SKM-1 (cell line): ENCODE results near the gene RAB31.
A peak's percentile ranks its signal among the peaks of the same experiment; 100 is the strongest.

Experiments
- DNase-seq: peaks from one replicate; lab custom pipeline; 2025; ENCODE audit not compliant: unreplicated experiment; lab: John Stamatoyannopoulos, UW

RAB31 gene

GRCh38 chr18:9691235-9691634 is 16.9 kb upstream of the RAB31 start:
- DNase-seq, result no peak

- no peak for DNase-seq
These were observed 13.9 kb upstream of the RAB31 start for GRCh38 chr18:9694174-9694573.

GRCh38 chr18:9694952-9695495 is 13.1 kb upstream of the RAB31 start:
- DNase-seq, result no peak

- no peak for DNase-seq
These were observed 12.5 kb upstream of the RAB31 start for GRCh38 chr18:9695605-9696004.

DNA sequence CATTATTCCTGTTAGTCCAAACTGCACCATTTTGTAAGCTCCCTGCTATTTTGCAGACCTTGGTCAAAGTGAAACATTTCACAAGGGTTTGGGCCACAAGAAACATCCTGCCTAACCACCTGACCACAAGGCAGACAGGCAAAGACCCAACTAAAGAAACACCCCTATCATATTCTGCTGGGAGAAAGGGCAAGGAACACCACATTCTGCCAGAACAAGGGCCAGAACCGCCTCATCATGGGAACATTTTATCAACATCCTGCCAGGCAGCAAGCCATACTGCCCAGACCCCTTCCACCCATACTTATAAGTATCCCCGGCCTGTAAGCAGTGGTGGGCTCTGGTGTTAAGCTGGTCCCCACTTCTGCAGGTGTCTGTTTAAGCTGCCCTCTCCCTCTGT is 12.0 kb upstream of the RAB31 start:
- DNase-seq, result no peak

- no peak for DNase-seq
These were observed 11.4 kb upstream of the RAB31 start for GRCh38 chr18:9696701-9697100.

DNA sequence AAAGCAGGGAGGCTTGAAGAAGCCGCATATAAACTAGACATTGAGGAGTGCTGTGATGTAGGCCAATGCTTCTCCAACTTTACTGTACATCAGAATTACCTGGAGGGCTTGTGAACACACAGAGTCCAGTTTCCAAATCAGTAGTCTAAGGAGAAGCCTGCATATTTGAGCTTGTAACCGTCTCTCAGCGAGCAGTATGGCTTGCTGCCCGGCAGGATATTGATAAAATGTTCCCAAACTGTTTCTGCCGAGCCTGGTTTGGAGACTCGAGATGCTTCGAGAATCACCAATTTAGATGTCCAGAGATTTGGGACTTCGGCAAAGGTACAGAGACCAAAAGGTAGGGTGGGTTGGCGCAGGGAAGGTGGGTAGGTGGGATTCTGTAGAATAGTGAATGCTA is 11.0 kb upstream of the RAB31 start:
- DNase-seq, result no peak

- no peak for DNase-seq
These were observed 9.6 kb upstream of the RAB31 start for GRCh38 chr18:9698497-9698896.

- no peak for DNase-seq
These were observed 7.8 kb upstream of the RAB31 start for GRCh38 chr18:9700261-9700796.

- no peak for DNase-seq
These were observed 6.3 kb upstream of the RAB31 start for GRCh38 chr18:9701609-9702349.

GRCh38 chr18:9704233-9705118 is 3.6 kb upstream of the RAB31 start:
- no peak for DNase-seq

DNA sequence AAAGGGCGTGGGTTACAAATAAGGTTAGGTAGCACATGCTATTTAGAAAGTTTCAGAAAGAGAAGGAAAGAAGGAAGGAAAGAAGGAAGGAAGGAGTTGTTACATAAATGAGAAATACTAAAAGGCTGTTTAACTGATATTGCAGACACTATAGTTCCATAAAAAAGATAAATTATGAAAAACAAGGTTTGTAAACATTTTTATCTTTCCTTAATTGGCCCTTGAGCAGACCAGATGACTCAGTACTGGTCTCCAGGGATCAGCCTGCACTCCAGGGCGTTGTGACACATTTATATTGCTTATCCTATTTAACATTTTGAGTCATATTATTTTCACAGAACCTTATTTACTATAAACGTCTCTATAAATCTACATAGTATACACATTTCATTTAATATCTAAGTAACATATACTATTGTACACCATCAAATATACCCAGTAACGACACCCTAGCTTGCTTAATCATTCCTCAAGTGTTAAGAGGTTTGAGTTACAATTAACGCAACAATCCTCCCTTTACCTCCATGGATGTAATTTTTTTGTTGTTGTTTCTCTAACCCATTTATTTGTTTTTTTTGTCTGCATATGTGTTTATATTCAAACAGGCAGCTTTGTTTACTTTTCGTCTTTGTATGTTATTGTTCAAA is 2.8 kb upstream of the RAB31 start:
- no peak for DNase-seq

- no peak for DNase-seq
These were observed 1.8 kb upstream of the RAB31 start for GRCh38 chr18:9706081-9706935.

DNA sequence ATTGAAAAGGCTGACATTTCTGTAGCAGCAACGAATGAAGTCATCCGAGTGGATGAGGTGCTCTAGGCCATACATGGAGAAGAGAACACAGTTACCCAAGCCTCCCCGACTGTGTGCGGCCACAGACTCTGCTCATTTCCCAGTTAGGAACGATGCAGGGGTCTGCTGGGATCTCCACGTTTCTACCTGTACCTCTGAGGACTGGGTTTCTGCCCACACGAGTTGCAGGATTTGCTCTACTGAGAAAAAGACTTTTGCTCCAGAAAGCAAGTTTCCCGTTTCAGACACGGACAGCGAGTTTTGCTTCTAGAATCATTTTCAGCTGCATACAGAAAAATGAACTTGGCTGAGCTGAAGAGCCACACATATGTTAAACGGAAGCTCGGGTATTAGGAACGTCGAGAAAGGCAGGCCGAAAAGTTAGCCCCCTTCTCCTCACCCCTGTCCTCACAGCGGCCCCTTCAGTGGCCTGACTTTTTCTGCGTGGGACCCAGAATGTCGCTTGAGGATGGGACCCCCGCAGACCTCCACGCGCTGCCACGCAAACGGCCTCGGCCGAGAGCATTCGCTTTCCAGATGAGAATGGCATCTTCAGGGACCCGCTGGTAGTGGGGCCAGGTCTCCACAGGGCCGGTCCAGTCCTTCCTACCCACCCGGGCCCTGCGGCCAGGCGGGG is 582 bp upstream of the RAB31 start:
- no peak for DNase-seq

DNA sequence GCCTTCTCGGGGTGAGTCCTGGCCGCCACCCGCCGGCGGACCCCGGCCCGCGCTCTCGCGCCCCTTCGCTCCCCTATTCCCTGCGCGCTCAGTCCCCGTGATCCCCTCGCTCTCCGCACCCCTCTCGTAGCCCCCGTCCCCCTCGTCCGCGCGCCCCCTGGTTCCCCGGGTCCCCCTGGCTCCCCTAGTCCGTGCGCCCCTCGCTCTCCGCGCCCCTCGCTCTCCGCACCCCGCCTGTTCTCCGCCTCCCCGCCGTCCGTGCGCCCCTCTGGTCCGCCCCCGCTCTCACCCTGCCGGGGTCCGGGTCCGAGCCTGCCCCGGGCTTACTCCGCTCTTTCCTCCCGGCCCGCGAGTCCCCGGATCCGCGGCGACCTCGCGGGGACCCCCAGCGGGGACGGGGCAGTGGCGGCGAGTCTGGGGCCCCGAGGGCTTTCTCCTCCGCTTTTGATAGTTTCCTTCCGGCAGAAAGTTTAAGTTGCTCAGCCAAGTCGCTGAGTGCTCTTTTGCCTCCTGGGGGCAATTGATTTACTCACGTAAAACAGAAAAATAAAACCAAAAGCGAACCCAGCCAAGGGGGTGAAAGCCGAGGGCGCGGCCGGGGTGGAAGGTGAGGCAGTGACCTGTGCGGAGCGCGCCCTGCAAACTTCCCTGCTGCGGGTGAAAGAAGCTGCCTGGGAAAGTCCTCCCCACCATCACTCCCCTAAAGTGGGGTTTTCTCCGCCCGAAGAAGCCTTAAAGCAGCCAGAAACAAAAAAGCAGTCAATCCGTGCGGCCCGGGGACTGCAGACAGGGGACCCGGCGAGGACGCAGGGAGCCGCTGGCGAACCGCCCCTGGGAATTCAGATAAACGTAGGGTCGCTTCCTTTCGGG is 568 bp downstream of the RAB31 start:
- no peak for DNase-seq

GRCh38 chr18:9709304-9709877 is 1.3 kb downstream of the RAB31 start:
- DNase-seq, result no peak

DNA sequence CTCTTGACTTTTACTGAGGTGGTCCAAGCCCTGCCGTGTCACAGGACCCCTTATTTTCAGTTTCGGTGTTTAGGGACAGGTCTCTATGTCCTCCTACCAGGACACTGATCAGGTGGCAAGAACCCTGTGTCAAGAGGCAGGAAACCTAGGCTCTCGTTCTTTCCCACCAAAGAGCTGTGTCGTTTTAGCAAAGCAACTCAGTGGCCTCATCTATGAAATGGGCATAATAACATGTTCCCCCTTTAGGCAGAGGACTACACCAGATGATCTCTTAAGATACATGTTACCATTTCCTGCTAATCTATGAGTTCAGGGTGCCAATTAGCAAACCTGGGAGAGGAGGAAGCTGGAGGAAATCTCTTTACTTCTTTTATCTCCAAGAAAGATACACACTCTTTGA is 1.9 kb downstream of the RAB31 start:
- DNase-seq, result no peak

DNA sequence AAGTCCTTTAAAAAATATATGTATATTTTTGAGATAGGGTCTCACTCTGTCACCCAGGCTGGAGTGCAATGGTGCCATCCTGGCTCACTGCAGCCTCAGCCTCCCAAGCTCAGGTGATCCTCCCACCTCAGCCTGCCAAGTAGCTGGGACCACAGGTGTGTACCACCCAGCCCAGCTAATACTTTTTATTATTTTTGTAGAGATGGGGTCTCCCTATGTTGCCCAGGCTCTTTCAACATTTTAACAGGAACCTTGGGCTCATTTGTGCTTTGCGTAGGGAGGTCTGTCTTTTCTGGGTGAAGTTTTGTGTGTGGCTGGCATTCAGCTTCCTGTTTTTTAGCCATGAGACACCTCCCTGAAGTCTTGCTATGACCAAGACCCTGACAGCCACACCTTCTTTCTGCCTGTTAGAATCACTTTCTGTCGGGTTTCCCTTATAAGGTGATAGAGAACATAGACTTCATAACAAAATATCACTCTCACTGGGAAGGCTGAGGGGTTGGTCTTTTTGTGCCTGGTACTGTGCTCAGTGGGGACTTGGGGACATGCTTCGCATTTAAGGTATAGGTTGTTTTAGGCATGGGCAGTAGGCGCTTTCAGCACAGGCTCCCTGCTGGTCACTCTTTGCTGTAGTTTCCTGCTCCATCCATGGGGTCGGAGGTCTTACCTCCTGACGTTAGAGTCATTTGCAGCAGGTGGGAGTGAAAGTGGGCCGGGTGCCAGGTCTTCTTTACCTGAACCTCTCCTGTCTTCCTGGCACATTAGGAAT is 3.4 kb downstream of the RAB31 start:
- peak; percentile 32 for DNase-seq
